Ishikawa (cell line): ENCODE measurements around the gene PPP2R5B.

Experiments used
- CEBPB ChIP-seq: IDR thresholded peaks from 2 replicates; pipeline ENCODE4 v1.6.1; 2012
- CREB1 ChIP-seq: IDR thresholded peaks from 2 replicates; pipeline ENCODE4 v1.6.1; 2012; ENCODE audit warnings: low read depth
- EP300 ChIP-seq: IDR thresholded peaks from 2 replicates; pipeline ENCODE4 v1.6.1; 2012; ENCODE audit warnings: borderline replicate concordance
- FOXM1 ChIP-seq: IDR thresholded peaks from 2 replicates; pipeline ENCODE4 v1.6.1; 2012; ENCODE audit warnings: low read depth, borderline replicate concordance
- RAD21 ChIP-seq: IDR thresholded peaks from 2 replicates; pipeline ENCODE4 v1.6.1; 2012; ENCODE audit warnings: low read depth
- TAF1 ChIP-seq: IDR thresholded peaks from 2 replicates; pipeline ENCODE4 v1.6.1; 2012; ENCODE audit warnings: low read depth, mild to moderate bottlenecking
- YY1 ChIP-seq: IDR thresholded peaks from 2 replicates; pipeline ENCODE4 v1.6.1; 2012; ENCODE audit warnings: low read depth
- ZBTB7A ChIP-seq: IDR thresholded peaks from 2 replicates; pipeline ENCODE4 v1.6.1; 2012; ENCODE audit warnings: low read depth

DNA sequence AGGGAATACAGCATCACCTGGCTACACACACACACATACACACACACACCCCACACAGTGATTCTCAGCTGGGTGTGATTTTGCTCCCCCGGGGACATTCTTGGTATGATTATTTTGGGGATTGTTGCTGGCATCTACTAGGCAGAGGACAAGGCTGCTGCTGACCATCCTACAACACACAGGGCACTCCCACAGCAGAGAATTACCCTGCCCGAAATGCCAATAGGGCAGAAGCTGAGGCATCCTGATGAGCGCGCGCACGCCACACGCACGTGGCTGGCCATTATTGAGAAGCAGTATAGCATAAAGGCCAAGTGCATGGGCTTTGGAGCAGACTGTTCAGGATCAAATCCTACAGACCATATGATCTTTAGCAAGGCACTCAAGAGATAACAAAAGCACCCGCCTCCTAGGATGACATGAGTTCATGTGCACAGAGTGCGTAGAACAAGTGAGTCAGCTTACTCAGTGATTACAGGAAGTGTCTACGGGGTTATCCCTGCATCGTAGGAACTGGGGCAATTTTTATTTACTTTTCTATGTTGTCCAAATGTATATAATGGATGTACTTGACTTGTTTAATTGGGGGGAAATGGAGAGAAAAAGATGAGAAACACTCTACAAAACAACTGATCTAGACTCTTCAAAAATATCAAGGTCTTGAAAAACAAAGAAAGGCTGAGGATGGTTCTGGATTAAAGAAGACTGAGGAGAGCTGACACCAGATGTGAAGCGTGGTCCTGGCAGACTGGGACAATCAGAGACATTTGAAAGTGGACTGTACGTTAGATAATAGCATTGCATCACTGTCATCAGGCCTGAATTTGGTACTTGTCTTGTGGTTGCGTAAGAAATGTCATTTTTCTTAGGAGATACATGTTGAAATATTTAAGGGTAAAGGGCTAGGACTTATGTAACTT is 38.9 kb upstream of the PPP2R5B start:
- TF ChIP-seq RAD21: no peak
- no peak for TF ChIP-seq EP300
- TF ChIP-seq CEBPB: no peak
- TF ChIP-seq ZBTB7A: no peak
- TF ChIP-seq CREB1: no peak
- no peak for TF ChIP-seq TAF1
- TF ChIP-seq YY1: no peak
- TF ChIP-seq FOXM1: no peak
